ENCODE data around the gene SLC22A23. TPM values are rescaled to one million over a fixed set of nuclear protein-coding genes. Genes with fewer than 3 reads are reported as not detected.

SLC22A23 gene, protein sequence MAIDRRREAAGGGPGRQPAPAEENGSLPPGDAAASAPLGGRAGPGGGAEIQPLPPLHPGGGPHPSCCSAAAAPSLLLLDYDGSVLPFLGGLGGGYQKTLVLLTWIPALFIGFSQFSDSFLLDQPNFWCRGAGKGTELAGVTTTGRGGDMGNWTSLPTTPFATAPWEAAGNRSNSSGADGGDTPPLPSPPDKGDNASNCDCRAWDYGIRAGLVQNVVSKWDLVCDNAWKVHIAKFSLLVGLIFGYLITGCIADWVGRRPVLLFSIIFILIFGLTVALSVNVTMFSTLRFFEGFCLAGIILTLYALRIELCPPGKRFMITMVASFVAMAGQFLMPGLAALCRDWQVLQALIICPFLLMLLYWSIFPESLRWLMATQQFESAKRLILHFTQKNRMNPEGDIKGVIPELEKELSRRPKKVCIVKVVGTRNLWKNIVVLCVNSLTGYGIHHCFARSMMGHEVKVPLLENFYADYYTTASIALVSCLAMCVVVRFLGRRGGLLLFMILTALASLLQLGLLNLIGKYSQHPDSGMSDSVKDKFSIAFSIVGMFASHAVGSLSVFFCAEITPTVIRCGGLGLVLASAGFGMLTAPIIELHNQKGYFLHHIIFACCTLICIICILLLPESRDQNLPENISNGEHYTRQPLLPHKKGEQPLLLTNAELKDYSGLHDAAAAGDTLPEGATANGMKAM
- 10 to 100 TPM in 2 of 4 donors, 1 to 10 TPM in 2; 9.8 to 14.0 (median 11.9) TPM for polyA plus RNA-seq (ENCODE audit: insufficient read length in 4 of 4)

- DNase-seq (ENCODE audit: low read depth in 4 of 4, low spot score in 2 of 4), result peak in 3 of 4 donors; percentile 48 to 60 (median 51)
These were observed at the start of gene SLC22A23 for GRCh38 chr6:3456898-3457709. SLC22A23 (minus strand) TSS chr6:3457050; CDS start chr6:3456559, 491 bp downstream.

DNA sequence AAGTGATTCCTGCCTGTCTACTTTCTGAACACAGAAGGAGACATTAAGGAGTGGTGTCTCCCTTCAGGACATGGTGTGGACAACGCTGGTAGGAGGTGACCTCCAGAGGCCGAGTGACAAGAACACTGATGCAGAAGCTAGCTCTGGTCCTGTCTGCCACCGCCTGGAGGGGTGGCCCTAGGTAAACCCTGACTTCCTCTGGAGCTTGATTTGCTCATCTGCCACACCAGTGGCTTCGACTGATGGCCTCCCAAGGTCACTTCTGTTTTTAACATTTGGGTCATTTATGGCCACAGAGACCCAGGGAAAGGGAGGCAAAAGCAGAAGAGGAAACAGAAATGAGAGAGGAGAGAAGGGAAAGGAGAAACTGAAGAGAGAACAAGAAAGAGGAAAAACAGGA lies 49.4 kb upstream of the SLC22A23 start:
- DNase-seq (ENCODE audit: low read depth in 4 of 4, low spot score in 2 of 4), result no peak

- no peak for DNase-seq (ENCODE audit: low read depth in 4 of 4, low spot score in 2 of 4)
These were observed 48.3 kb upstream of the SLC22A23 start for GRCh38 chr6:3504938-3505805.

DNA sequence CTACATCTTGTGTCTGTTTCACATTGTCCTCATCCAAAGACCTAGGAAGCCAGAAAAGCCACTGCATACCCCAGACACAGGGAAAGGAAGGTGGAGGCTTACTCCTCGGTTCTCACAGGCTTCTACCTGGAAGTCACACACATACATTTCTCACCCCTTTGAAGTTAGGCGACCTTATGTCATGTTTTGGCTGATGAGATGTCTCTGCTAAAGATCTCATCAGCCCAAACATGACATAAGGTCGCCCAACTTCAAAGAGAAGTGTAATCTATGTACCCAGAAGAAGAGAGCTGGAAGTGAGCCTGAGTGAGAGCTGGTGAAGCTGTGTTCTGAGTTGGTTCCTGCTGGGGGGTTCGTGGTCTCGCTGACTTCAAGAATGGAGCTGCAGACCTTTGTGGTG lies 47.5 kb upstream of the SLC22A23 start:
- no peak for DNase-seq (ENCODE audit: low read depth in 4 of 4, low spot score in 2 of 4)

DNA sequence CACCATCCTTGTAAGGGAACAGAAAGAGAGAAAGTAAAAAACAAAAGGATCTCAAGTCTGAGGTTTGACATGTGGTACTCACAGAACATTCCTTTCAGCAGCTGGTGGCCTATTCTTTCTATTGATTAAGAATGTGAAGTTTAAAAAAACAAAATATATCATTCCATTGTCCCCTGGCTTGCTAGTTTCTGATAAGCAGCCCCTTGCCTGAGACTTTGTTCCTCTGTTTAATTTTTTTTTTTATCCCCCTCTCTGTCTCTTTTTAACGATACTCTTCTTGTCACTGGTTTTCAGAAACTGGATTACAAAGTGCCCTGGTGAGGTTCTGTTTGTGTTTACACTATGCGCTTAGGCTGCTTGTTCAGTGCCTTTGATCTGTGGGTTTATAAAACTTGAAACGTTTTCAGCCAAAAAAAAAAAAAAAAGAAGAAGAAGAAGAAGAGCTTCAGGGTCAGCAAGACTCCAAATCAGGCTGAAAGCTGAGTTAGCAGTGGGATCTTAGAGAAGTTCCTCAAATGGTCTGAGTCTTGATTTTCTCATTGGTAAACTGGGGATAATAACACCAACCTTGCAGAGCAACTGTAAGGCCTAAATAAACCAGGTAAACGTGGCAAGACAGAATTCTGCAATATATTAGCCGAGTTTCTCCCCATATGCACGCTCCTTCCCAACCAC lies 45.1 kb upstream of the SLC22A23 start:
- DNase-seq (ENCODE audit: low read depth in 4 of 4, low spot score in 2 of 4), result no peak

- DNase-seq (ENCODE audit: low read depth in 4 of 4, low spot score in 2 of 4), result peak in 1 of 4 donors; percentile 39
These were observed 43.6 kb upstream of the SLC22A23 start for GRCh38 chr6:3500262-3501014.

DNA sequence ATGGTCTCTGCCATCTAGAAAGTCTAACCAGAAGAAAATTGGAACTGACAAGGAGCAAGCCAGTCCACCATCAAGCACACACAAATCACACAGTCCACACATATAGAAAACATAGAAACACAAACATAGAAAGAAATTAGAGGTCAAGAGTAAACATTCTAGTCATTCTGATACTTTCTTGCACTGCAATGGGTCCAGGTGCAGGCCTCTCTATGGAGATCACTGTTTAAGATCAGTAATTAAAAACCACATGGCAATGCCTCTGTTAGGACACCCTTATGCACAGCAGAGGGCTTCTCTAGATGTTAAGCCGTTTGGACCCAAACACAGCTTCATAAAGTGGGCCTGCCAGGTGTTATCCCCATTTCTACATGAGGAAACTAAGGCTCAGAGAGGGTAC lies 42.8 kb upstream of the SLC22A23 start:
- DNase-seq (ENCODE audit: low read depth in 4 of 4, low spot score in 2 of 4), result no peak

DNA sequence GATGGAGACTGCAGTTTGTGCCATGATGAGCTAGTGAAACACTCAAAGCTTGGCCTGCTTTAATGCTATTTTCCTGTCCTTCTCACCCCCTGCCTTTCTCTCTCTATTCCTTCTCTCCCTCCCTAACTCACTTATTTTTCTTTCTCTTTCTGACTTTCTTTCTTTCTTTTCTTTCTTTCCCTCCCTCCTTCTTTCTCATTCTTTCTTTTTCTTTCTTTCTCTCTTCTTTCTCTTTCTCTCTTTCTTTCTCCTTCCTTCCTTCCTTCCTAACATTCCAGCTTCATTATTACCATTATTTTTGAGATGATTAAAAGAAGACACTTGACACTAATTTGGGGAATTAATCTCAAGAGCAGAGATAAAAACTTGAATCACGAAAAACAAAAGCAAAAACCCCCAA lies 39.5 kb upstream of the SLC22A23 start:
- no peak for DNase-seq (ENCODE audit: low read depth in 4 of 4, low spot score in 2 of 4)

- DNase-seq (ENCODE audit: low read depth in 4 of 4, low spot score in 2 of 4), result no peak
These were observed 37.7 kb upstream of the SLC22A23 start for GRCh38 chr6:3494391-3495100.

DNA sequence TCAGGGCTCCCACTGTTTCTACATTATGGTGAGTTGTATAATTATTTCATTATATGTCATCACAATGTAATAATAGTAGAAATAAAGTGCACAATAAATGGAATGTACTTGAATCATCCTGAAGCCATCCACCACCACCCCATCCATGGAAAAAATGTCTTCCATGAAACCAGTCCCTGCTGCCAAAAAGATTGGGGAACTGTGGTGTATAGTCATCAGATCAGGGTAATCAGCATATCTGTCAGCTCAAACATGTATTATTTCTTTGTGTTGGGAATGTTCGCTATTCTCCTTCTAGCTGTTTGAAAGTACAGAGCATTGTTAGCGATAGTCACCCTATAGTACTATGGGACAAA lies 33.8 kb upstream of the SLC22A23 start:
- no peak for DNase-seq (ENCODE audit: low read depth in 4 of 4, low spot score in 2 of 4)

DNA sequence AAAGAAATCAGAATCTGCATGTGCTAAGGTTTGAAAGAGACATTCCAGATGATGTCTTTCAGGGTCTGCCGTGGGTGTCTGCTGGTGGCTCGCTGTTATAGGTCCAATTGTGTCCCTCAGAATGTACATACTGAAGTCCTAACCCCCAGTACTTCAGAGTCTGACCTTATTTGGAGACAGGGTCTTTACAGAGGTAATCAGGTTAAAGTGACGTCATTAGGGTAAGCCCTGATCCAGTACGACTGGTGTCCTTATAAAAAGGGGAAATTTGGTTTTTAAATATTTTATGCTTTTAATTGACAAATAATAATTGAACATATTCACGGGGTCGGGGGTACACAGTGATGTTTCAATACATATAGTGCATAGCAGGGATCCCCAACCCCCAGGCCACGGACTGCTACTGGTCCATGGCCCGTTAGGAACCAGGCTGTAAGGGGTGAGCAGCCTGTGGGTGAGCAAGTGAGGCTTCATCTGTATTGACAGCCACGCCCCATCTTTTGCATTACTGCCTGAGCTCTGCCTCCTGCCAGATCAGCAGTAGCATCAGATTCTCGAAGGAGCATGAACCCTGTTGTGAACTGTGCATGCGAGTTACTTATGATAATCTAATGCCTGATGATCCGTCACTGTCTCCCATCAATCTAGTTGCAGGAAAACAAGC lies 33.2 kb upstream of the SLC22A23 start:
- no peak for DNase-seq (ENCODE audit: low read depth in 4 of 4, low spot score in 2 of 4)

DNA sequence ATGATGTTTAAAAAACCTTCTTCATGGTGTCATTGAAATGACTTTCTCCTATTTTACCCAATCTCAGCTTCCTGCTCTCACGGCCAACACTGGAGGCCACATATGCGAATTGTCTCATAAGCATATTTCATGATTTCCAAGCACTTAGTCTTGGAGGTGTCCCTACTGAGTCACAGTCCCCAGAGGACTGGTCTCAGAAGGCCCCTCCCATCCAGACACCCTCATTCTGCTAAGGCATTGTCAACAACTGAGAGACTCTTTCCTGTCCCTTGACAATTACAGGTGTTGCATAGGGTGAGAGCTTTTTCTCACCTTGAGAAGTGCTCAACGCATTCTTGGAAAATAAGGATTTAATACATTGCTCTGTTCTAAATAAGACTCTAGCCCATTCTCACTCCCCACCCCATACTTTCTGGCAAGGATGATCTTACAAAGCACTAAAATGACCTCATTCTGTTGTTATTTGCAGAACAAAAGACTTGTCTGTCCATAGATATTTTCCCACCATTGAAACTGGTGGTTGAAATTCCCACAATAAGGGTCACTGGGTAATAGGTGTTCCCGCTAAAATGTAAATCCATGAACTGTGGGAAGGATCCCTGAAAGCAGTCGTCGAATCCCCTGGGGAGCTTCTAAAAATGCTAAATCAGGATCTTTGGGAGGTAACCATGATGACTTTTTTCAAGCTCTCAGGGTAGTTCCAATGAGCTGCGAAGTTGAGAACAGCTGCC lies 32.3 kb upstream of the SLC22A23 start:
- no peak for DNase-seq (ENCODE audit: low read depth in 4 of 4, low spot score in 2 of 4)

GRCh38 chr6:3484946-3485345 lies 28.1 kb upstream of the SLC22A23 start:
- no peak for DNase-seq (ENCODE audit: low read depth in 4 of 4, low spot score in 2 of 4)

GRCh38 chr6:3484192-3484591 lies 27.3 kb upstream of the SLC22A23 start:
- no peak for DNase-seq (ENCODE audit: low read depth in 4 of 4, low spot score in 2 of 4)

- no peak for DNase-seq (ENCODE audit: low read depth in 4 of 4, low spot score in 2 of 4)
These were observed 26.8 kb upstream of the SLC22A23 start for GRCh38 chr6:3483675-3484074.

- DNase-seq (ENCODE audit: low read depth in 4 of 4, low spot score in 2 of 4), result no peak
These were observed 26.0 kb upstream of the SLC22A23 start for GRCh38 chr6:3482869-3483268.

- DNase-seq (ENCODE audit: low read depth in 4 of 4, low spot score in 2 of 4), result no peak
These were observed 24.8 kb upstream of the SLC22A23 start for GRCh38 chr6:3481640-3482039.
